WTC11 (cell line): ENCODE data around the gene TYMS. TPM values are rescaled to one million over a fixed set of nuclear protein-coding genes. Genes with fewer than 3 reads are reported as not detected.

Experiments used
- ATAC-seq: fragments of 200-7000 bp; cut with Tn5 transposase; 2 replicates; pipeline ENCODE4 v1.10.0; 2021; ENCODE audit warnings: mild to moderate bottlenecking, moderate library complexity
- CTCF ChIA-PET: fragments of 300-600 bp; sonication (Branson Sonifier 250); formaldehyde crosslinking; loops from one replicate; lab custom pipeline; 2021; ENCODE audit warnings: antibody characterized with exemption; lab: Charles Lee
- POLR2A ChIA-PET: fragments of 350-600 bp; sonication (Branson Sonifier 250); formaldehyde crosslinking; loops from one replicate; lab custom pipeline; 2021; ENCODE audit warnings: antibody characterized with exemption; lab: Charles Lee
- DNase-seq: peaks from one replicate; pipeline ENCODE4 v3.0.0; 2021; ENCODE audit warnings: low spot score
- H3K27ac Mint-ChIP-seq: 2 replicates; pipeline ENCODE4 v1.8.0; 2021; ENCODE audit warnings: mixed read lengths
- H3K27me3 Mint-ChIP-seq: 2 replicates; pipeline ENCODE4 v1.8.0; 2021; ENCODE audit warnings: low read depth, mild to moderate bottlenecking, moderate library complexity, mixed read lengths
- H3K36me3 Mint-ChIP-seq: 2 replicates; pipeline ENCODE4 v1.8.0; 2021; ENCODE audit warnings: mixed read lengths
- H3K4me1 Mint-ChIP-seq: 2 replicates; pipeline ENCODE4 v1.8.0; 2022; ENCODE audit warnings: mixed read lengths
- H3K4me3 Mint-ChIP-seq: 2 replicates; pipeline ENCODE4 v1.8.0; 2021; ENCODE audit warnings: mild to moderate bottlenecking, moderate library complexity, mixed read lengths
- H3K9me3 Mint-ChIP-seq: 2 replicates; pipeline ENCODE4 v1.8.0; 2021; ENCODE audit warnings: mixed read lengths
- CREB1 ChIP-seq: sonication (generic); formaldehyde crosslinking; IDR thresholded peaks from 2 replicates; pipeline ENCODE4 v1.8.0; 2023; ENCODE audit warnings: mild to moderate bottlenecking, missing genetic modification reagents
- FOXK1 ChIP-seq: sonication (generic); formaldehyde crosslinking; IDR thresholded peaks from 2 replicates; pipeline ENCODE4 v1.8.0; 2022; ENCODE audit warnings: mild to moderate bottlenecking, moderate library complexity, missing genetic modification reagents
- FOXP1 ChIP-seq: sonication (generic); formaldehyde crosslinking; IDR thresholded peaks from 2 replicates; pipeline ENCODE4 v1.8.0; 2022; ENCODE audit warnings: missing genetic modification reagents, mild to moderate bottlenecking, moderate library complexity, borderline replicate concordance
- GABPB1 ChIP-seq: sonication (generic); formaldehyde crosslinking; IDR thresholded peaks from 2 replicates; pipeline ENCODE4 v1.8.1; 2023; ENCODE audit warnings: mild to moderate bottlenecking, missing genetic modification reagents
- GRHL2 ChIP-seq: fragments of 250-450 bp; sonication (Bioruptor Pico); IDR thresholded peaks from 2 replicates; pipeline ENCODE4 v1.8.0; 2022; ENCODE audit warnings: mild to moderate bottlenecking, moderate library complexity; ENCODE audit not compliant: insufficient replicate concordance, severe bottlenecking
- HMGA2 ChIP-seq: fragments of 250-450 bp; sonication (Bioruptor Pico); IDR thresholded peaks from 2 replicates; pipeline ENCODE4 v1.4.0; 2021; ENCODE audit warnings: mild to moderate bottlenecking, moderate library complexity
- KAT7 ChIP-seq: sonication (generic); formaldehyde crosslinking; IDR thresholded peaks from 2 replicates; pipeline ENCODE4 v1.8.1; 2023; ENCODE audit warnings: missing genetic modification reagents, mild to moderate bottlenecking, borderline replicate concordance
- MYBL2 ChIP-seq: sonication (generic); formaldehyde crosslinking; IDR thresholded peaks from 2 replicates; pipeline ENCODE4 v1.8.1; 2023; ENCODE audit warnings: mild to moderate bottlenecking, moderate library complexity, missing genetic modification reagents
- NR1H2 ChIP-seq: sonication (generic); formaldehyde crosslinking; IDR thresholded peaks from 2 replicates; pipeline ENCODE4 v1.9.0; 2021; ENCODE audit warnings: mild to moderate bottlenecking, moderate library complexity, missing genetic modification reagents
- TEAD1 ChIP-seq: sonication (generic); formaldehyde crosslinking; IDR thresholded peaks from 2 replicates; pipeline ENCODE4 v1.8.0; 2022; ENCODE audit warnings: mild to moderate bottlenecking, missing genetic modification reagents
- TEAD4 ChIP-seq: sonication (generic); formaldehyde crosslinking; IDR thresholded peaks from 2 replicates; pipeline ENCODE4 v1.8.0; 2022; ENCODE audit warnings: mild to moderate bottlenecking, missing genetic modification reagents
- total RNA-seq: library from RNA; stranded (reverse); gene quantifications from 3 replicates; pipeline ENCODE4 v1.2.3, GENCODE V29; 2021
- TF ChIP-seq, protein P1 (sequence below): sonication (generic); formaldehyde crosslinking; IDR thresholded peaks from 2 replicates; pipeline ENCODE4 v1.8.0; 2022; ENCODE audit warnings: mild to moderate bottlenecking, missing genetic modification reagents
- TF ChIP-seq, protein P2 (sequence below): sonication (generic); formaldehyde crosslinking; conservative IDR thresholded peaks from 2 replicates; pipeline ENCODE4 v1.8.1; 2022; ENCODE audit warnings: mild to moderate bottlenecking, missing genetic modification reagents
- TF ChIP-seq, protein P3 (sequence below): sonication (generic); formaldehyde crosslinking; IDR thresholded peaks from 2 replicates; pipeline ENCODE4 v1.8.1; 2023; ENCODE audit warnings: mild to moderate bottlenecking, missing genetic modification reagents
- TF ChIP-seq, protein P4 (sequence below): sonication (generic); formaldehyde crosslinking; IDR thresholded peaks from 2 replicates; pipeline ENCODE4 v1.8.0; 2022; ENCODE audit warnings: mild to moderate bottlenecking, missing genetic modification reagents
- TF ChIP-seq, protein P5 (sequence below): fragments of 250-450 bp; sonication (Bioruptor Pico); IDR thresholded peaks from 2 replicates; pipeline ENCODE4 v1.9.0; 2021; ENCODE audit warnings: mild to moderate bottlenecking
- TF ChIP-seq, protein P6 (sequence below): fragments of 250-450 bp; sonication (Bioruptor Pico); IDR thresholded peaks from 2 replicates; pipeline ENCODE4 v1.8.0; 2021; ENCODE audit warnings: mild to moderate bottlenecking
- TF ChIP-seq, protein P7 (sequence below): fragments of 200-600 bp; IDR thresholded peaks from 2 replicates; pipeline ENCODE4 v1.8.0; 2022; ENCODE audit warnings: antibody characterized with exemption

The TYMS gene
- total RNA-seq, 1 experiment from 2014 or later, result 86.4 TPM

DNA sequence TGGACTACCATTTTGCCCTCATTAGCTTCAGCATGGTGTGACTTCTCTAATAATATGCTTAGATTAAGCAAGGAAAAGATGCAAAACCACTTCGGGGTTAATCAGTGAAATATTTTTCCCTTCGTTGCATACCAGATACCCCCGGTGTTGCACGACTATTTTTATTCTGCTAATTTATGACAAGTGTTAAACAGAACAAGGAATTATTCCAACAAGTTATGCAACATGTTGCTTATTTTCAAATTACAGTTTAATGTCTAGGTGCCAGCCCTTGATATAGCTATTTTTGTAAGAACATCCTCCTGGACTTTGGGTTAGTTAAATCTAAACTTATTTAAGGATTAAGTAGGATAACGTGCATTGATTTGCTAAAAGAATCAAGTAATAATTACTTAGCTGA, 16.3 kb downstream of the TYMS start:
- ChIA-PET POLR2A (interaction anchor here (0.7 kb wide), 1 partner anchor 223 kb away, joined by 4 read pairs; no protein-coding TSS in a partner anchor), CTCF (interaction anchor here (1.6 kb wide), 1 partner anchor 16 kb away, joined by 5 read pairs; the partner anchor contains the start of gene TYMS)
- Mint-ChIP-seq H3K27ac (no peak overlapping the region), H3K4me1 (no peaks in the 10 kb centered on the region), H3K9me3 (no peaks in the 10 kb centered on the region), H3K27me3 (no peaks in the 10 kb centered on the region), H3K36me3 (peaks cover 66% of the 10 kb centered on the region), H3K4me3 (no peak overlapping the region)
- ATAC-seq, result no peak
- TF ChIP-seq FOXP1 (CRISPR knock-in tag) (no peak), NR1H2 (CRISPR knock-in tag) (no peak), CREB1 (CRISPR knock-in tag) (no peak), MYBL2 (CRISPR knock-in tag) (no peak), HMGA2 (CRISPR knock-in tag) (no peak), FOXK1 (CRISPR knock-in tag) (no peak), TEAD4 (CRISPR knock-in tag) (no peak), GABPB1 (no peak), KAT7 (CRISPR knock-in tag) (no peak), TEAD1 (no peak), GRHL2 (CRISPR knock-in tag) (no peak)
- TF ChIP-seq, protein P1, sequence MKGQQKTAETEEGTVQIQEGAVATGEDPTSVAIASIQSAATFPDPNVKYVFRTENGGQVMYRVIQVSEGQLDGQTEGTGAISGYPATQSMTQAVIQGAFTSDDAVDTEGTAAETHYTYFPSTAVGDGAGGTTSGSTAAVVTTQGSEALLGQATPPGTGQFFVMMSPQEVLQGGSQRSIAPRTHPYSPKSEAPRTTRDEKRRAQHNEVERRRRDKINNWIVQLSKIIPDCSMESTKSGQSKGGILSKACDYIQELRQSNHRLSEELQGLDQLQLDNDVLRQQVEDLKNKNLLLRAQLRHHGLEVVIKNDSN (CRISPR knock-in tag), result no peak
- TF ChIP-seq, protein P2, sequence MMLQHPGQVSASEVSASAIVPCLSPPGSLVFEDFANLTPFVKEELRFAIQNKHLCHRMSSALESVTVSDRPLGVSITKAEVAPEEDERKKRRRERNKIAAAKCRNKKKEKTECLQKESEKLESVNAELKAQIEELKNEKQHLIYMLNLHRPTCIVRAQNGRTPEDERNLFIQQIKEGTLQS (CRISPR knock-in tag), result no peak
- TF ChIP-seq, protein P3, sequence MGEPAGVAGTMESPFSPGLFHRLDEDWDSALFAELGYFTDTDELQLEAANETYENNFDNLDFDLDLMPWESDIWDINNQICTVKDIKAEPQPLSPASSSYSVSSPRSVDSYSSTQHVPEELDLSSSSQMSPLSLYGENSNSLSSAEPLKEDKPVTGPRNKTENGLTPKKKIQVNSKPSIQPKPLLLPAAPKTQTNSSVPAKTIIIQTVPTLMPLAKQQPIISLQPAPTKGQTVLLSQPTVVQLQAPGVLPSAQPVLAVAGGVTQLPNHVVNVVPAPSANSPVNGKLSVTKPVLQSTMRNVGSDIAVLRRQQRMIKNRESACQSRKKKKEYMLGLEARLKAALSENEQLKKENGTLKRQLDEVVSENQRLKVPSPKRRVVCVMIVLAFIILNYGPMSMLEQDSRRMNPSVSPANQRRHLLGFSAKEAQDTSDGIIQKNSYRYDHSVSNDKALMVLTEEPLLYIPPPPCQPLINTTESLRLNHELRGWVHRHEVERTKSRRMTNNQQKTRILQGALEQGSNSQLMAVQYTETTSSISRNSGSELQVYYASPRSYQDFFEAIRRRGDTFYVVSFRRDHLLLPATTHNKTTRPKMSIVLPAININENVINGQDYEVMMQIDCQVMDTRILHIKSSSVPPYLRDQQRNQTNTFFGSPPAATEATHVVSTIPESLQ (CRISPR knock-in tag), result no peak
- TF ChIP-seq, protein P4, sequence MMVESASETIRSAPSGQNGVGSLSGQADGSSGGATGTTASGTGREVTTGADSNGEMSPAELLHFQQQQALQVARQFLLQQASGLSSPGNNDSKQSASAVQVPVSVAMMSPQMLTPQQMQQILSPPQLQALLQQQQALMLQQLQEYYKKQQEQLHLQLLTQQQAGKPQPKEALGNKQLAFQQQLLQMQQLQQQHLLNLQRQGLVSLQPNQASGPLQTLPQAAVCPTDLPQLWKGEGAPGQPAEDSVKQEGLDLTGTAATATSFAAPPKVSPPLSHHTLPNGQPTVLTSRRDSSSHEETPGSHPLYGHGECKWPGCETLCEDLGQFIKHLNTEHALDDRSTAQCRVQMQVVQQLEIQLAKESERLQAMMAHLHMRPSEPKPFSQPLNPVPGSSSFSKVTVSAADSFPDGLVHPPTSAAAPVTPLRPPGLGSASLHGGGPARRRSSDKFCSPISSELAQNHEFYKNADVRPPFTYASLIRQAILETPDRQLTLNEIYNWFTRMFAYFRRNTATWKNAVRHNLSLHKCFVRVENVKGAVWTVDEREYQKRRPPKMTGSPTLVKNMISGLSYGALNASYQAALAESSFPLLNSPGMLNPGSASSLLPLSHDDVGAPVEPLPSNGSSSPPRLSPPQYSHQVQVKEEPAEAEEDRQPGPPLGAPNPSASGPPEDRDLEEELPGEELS (CRISPR knock-in tag), result no peak
- TF ChIP-seq, protein P5, sequence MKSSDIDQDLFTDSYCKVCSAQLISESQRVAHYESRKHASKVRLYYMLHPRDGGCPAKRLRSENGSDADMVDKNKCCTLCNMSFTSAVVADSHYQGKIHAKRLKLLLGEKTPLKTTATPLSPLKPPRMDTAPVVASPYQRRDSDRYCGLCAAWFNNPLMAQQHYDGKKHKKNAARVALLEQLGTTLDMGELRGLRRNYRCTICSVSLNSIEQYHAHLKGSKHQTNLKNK (CRISPR knock-in tag), result no peak
- TF ChIP-seq, protein P6, sequence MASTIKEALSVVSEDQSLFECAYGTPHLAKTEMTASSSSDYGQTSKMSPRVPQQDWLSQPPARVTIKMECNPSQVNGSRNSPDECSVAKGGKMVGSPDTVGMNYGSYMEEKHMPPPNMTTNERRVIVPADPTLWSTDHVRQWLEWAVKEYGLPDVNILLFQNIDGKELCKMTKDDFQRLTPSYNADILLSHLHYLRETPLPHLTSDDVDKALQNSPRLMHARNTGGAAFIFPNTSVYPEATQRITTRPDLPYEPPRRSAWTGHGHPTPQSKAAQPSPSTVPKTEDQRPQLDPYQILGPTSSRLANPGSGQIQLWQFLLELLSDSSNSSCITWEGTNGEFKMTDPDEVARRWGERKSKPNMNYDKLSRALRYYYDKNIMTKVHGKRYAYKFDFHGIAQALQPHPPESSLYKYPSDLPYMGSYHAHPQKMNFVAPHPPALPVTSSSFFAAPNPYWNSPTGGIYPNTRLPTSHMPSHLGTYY (CRISPR knock-in tag), result no peak
- TF ChIP-seq, protein P7, sequence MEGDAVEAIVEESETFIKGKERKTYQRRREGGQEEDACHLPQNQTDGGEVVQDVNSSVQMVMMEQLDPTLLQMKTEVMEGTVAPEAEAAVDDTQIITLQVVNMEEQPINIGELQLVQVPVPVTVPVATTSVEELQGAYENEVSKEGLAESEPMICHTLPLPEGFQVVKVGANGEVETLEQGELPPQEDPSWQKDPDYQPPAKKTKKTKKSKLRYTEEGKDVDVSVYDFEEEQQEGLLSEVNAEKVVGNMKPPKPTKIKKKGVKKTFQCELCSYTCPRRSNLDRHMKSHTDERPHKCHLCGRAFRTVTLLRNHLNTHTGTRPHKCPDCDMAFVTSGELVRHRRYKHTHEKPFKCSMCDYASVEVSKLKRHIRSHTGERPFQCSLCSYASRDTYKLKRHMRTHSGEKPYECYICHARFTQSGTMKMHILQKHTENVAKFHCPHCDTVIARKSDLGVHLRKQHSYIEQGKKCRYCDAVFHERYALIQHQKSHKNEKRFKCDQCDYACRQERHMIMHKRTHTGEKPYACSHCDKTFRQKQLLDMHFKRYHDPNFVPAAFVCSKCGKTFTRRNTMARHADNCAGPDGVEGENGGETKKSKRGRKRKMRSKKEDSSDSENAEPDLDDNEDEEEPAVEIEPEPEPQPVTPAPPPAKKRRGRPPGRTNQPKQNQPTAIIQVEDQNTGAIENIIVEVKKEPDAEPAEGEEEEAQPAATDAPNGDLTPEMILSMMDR, result no peak
- no peak for DNase-seq
